Measurements from ENCODE around the gene NAB1.

NAB1 gene

GRCh38 chr2:190662754-190663153 is 13.9 kb downstream of the NAB1 start:
- no peak overlapping the region for H3K27ac ChIP-seq
- no peak overlapping the region for H3K4me3 ChIP-seq (ENCODE audit: low read depth, low read length)
- no peak for TF ChIP-seq CTCF (IDR thresholded peaks at IDR 0.05; ENCODE audit: low read depth, low read length)
- H3K27me3 ChIP-seq (ENCODE audit: insufficient read depth, low read depth, severe bottlenecking) = no peaks in the 10 kb centered on the region
- no peak for DNase-seq
- H3K9me3 ChIP-seq (ENCODE audit: severe bottlenecking) = no peaks in the 10 kb centered on the region
- H3K36me3 ChIP-seq = peaks cover 7% of the 10 kb centered on the region

GRCh38 chr2:190663348-190663747 is 14.5 kb downstream of the NAB1 start:
- peaks cover 7% of the 10 kb centered on the region for H3K36me3 ChIP-seq
- H3K4me3 ChIP-seq (ENCODE audit: low read depth, low read length) = no peak overlapping the region

GRCh38 chr2:190663839-190664238 is 15.0 kb downstream of the NAB1 start:
- no peaks in the 10 kb centered on the region for H3K9me3 ChIP-seq (ENCODE audit: severe bottlenecking)
- no peaks in the 10 kb centered on the region for H3K27me3 ChIP-seq (ENCODE audit: insufficient read depth, low read depth, severe bottlenecking)
- no peak overlapping the region for H3K4me3 ChIP-seq (ENCODE audit: low read depth, low read length)
- H3K36me3 ChIP-seq = peaks cover 7% of the 10 kb centered on the region
- no peak for TF ChIP-seq CTCF (IDR thresholded peaks at IDR 0.05; ENCODE audit: low read depth, low read length)
- DNase-seq = no peak
- H3K27ac ChIP-seq = no peak overlapping the region

More at GRCh38 chr2:190663348-190663747, 14.5 kb downstream of the NAB1 start:
- no peak for DNase-seq
- TF ChIP-seq CTCF (IDR thresholded peaks at IDR 0.05; ENCODE audit: low read depth, low read length) = no peak
- no peaks in the 10 kb centered on the region for H3K27me3 ChIP-seq (ENCODE audit: insufficient read depth, low read depth, severe bottlenecking)
- H3K9me3 ChIP-seq (ENCODE audit: severe bottlenecking) = no peaks in the 10 kb centered on the region
- H3K27ac ChIP-seq = no peak overlapping the region

GRCh38 chr2:190664240-190664639 is 15.4 kb downstream of the NAB1 start:
- Histone ChIP-seq H3K27me3 (ENCODE audit: insufficient read depth, low read depth, severe bottlenecking) (no peaks in the 10 kb centered on the region), H3K27ac (no peak overlapping the region), H3K4me3 (ENCODE audit: low read depth, low read length) (no peak overlapping the region), H3K9me3 (ENCODE audit: severe bottlenecking) (no peaks in the 10 kb centered on the region), H3K36me3 (peaks cover 6% of the 10 kb centered on the region)
- TF ChIP-seq CTCF (IDR thresholded peaks at IDR 0.05; ENCODE audit: low read depth, low read length) = no peak
- DNase-seq = no peak

GRCh38 chr2:190666895-190667294 is 18.0 kb downstream of the NAB1 start:
- no peak for TF ChIP-seq CTCF (IDR thresholded peaks at IDR 0.05; ENCODE audit: low read depth, low read length)
- Histone ChIP-seq H3K27me3 (ENCODE audit: insufficient read depth, low read depth, severe bottlenecking) (no peaks in the 10 kb centered on the region), H3K9me3 (ENCODE audit: severe bottlenecking) (no peaks in the 10 kb centered on the region), H3K4me3 (ENCODE audit: low read depth, low read length) (no peak overlapping the region), H3K36me3 (peaks cover 11% of the 10 kb centered on the region), H3K27ac (no peak overlapping the region)
- no peak for DNase-seq

- Histone ChIP-seq H3K27ac (no peak overlapping the region), H3K27me3 (ENCODE audit: insufficient read depth, low read depth, severe bottlenecking) (no peaks in the 10 kb centered on the region), H3K36me3 (peaks cover 17% of the 10 kb centered on the region), H3K4me3 (ENCODE audit: low read depth, low read length) (no peak overlapping the region), H3K9me3 (ENCODE audit: severe bottlenecking) (no peaks in the 10 kb centered on the region)
- TF ChIP-seq CTCF (IDR thresholded peaks at IDR 0.05; ENCODE audit: low read depth, low read length) = no peak
- DNase-seq = no peak
Observed at GRCh38 chr2:190668892-190669291, 20.0 kb downstream of the NAB1 start.

Data from WERI-Rb-1 (cell line).